ENCODE measurements around the gene LDLRAD4.

Gene LDLRAD4

DNA sequence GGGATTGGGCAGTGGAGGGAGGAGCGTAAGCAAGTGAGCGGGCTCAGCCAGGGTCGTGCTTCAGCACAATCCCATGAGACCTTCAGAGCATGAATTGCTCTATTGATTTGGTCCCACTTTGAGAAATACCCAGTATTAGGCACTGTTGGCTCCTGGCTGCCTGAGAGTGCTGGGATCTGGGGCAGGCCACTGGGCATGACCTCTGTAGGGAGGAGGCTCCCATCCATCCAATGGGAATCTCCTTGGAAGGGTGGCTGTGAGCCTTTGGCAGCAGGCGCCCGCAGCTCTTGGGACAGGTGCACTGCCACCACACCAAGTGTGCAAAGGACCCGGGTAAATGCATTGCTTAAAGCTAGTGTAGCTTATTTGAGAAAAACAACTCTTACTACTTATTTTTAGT is 137.5 kb downstream of the LDLRAD4 start:
- H3K27me3 Mint-ChIP-seq, result no peaks in the 10 kb centered on the region
- no peak for DNase-seq
- CTCF ChIA-PET, result no interaction called here
- peaks cover 18% of the 10 kb centered on the region for H3K4me1 Mint-ChIP-seq
- peaks cover 12% of the 10 kb centered on the region for H3K36me3 Mint-ChIP-seq
- no peak overlapping the region for H3K27ac Mint-ChIP-seq
- H3K9me3 Mint-ChIP-seq, result peaks cover 7% of the 10 kb centered on the region
- H3K4me3 Mint-ChIP-seq, result no peak overlapping the region

DNA sequence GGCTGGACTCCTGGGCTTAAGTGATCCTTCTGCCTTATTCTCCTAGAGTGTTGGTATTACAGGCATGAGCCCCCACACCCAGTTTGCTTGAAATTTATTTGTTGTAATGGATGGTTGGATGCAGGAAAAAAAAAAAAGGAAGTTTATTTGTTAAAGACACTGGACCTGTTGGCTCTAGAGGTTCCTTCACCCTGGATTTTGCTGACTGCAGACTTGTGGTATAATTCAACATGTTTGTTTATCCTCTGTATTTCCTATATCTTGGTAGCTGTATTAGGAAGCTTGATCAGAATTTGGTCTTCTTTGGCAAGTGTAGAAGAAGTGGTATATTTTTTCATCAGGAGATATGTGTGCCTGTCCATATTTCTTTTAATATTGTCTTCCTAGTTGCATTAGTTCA is 138.7 kb downstream of the LDLRAD4 start:
- Mint-ChIP-seq H3K4me1 (peaks cover 16% of the 10 kb centered on the region), H3K36me3 (peaks cover 10% of the 10 kb centered on the region), H3K27me3 (no peaks in the 10 kb centered on the region), H3K4me3 (no peak overlapping the region), H3K27ac (no peak overlapping the region), H3K9me3 (peaks cover under 1% of the 10 kb centered on the region)
- CTCF ChIA-PET, result no interaction called here
- no peak for DNase-seq

DNA sequence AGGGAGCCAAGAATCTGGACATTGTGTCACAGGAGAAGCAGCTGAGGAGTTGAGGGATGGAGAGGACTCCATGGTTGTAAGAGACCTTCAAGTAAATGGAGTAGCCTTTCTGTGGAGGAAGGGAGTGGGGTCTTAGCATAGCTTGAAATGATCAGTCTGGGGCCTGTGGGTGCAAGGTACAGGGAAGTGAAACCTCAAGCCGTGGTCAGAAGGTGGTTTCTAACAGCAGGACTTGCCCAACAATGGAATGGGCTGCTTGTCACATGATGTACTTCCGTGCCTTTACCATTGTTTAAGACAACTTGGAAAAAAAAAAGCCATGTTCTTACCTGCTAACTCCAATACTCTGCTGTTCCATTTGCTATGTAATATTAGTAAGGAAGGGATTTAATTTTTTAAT is 140.7 kb downstream of the LDLRAD4 start:
- H3K9me3 Mint-ChIP-seq, result no peaks in the 10 kb centered on the region
- DNase-seq, result no peak
- H3K4me1 Mint-ChIP-seq, result no peaks in the 10 kb centered on the region
- CTCF ChIA-PET, result no interaction called here
- no peak overlapping the region for H3K27ac Mint-ChIP-seq
- no peak overlapping the region for H3K4me3 Mint-ChIP-seq
- H3K27me3 Mint-ChIP-seq, result no peaks in the 10 kb centered on the region
- H3K36me3 Mint-ChIP-seq, result no peaks in the 10 kb centered on the region

DNA sequence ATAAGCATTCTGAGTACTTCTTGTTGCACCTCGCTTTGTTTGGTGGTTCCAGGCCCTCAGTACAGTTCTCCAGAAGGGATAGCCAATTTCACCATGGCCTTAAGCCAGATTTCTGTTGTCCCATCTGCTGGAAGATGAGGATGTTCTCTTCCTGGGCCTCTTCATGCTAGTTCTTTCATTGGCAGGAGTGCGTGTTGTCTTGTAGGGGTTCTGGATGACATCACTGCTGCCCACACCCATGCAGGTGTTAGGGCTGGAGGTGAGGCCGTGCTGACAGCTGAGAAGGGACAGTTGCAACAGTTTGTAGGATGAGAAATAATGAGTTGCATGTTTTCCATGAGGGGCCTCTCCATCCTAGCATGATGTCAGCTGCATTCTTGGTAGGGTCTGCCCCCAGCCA is 142.9 kb downstream of the LDLRAD4 start:
- DNase-seq, result no peak
- H3K4me3 Mint-ChIP-seq, result no peak overlapping the region
- CTCF ChIA-PET, result no interaction called here
- H3K4me1 Mint-ChIP-seq, result no peaks in the 10 kb centered on the region
- no peaks in the 10 kb centered on the region for H3K9me3 Mint-ChIP-seq
- no peaks in the 10 kb centered on the region for H3K27me3 Mint-ChIP-seq
- H3K36me3 Mint-ChIP-seq, result no peaks in the 10 kb centered on the region
- H3K27ac Mint-ChIP-seq, result no peak overlapping the region

DNA sequence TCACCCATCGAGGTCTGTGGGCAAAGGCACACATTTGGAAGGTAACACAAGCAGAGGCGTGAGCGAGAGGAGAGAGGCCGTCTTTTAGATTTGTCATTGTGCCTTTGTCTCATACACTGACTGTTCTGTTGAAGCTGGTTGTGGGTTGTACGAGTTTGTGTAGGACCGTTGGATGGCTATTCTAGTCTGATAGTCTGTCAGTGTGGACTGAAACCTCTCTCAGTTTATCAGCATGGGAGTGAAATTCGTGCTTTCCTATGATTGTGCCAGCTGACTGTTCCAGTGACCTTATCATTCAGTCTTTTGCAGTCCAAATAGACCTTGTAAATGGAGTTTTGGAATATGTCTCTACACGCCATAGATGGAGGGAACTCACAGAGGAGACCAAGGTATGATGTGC is 143.5 kb downstream of the LDLRAD4 start:
- H3K27ac Mint-ChIP-seq, result no peak overlapping the region
- no peaks in the 10 kb centered on the region for H3K27me3 Mint-ChIP-seq
- no peaks in the 10 kb centered on the region for H3K36me3 Mint-ChIP-seq
- CTCF ChIA-PET, result no interaction called here
- H3K4me3 Mint-ChIP-seq, result no peak overlapping the region
- H3K4me1 Mint-ChIP-seq, result no peaks in the 10 kb centered on the region
- no peaks in the 10 kb centered on the region for H3K9me3 Mint-ChIP-seq
- DNase-seq, result no peak

DNA sequence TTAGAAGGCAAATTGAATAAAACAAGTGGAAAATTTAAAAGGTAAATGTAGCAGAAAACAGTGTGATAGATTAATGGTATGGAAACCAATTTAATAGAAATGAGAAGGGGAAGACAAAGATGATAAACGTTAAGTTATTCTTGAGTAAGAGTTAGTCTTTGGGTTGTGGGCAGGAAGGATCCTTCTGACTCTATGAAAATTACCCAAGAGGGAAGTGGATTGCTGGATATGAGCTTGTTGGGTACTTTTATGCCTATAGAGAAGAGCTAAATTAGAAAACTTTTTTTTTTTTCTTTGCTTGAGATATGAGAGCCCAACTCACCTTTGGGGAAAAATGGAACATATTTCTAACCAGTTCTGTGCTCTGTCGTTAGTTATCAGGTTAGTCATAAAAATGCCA is 144.0 kb downstream of the LDLRAD4 start:
- Mint-ChIP-seq H3K9me3 (no peaks in the 10 kb centered on the region), H3K4me3 (no peak overlapping the region), H3K4me1 (no peaks in the 10 kb centered on the region), H3K36me3 (no peaks in the 10 kb centered on the region), H3K27ac (no peak overlapping the region), H3K27me3 (no peaks in the 10 kb centered on the region)
- CTCF ChIA-PET, result no interaction called here
- DNase-seq, result no peak

DNA sequence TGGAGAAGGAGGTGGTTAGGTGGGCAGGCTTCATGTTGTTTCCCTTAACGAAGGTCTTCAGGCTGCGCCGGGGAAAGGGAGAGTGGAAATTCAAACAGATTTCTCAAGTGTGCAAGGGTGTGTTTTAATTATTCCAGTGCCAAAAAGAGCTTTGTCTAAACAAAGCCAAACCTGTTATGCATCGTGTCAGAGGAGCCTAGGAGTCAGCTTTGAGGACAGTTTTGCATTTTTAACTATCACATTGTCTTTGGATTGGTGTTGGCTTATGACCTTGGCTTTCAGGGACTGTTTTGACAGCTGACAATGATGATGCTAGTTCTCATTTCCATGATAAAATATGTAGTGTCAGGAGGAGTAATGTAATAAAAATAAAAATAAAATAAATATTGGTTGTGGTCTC is 144.8 kb downstream of the LDLRAD4 start:
- Mint-ChIP-seq H3K36me3 (no peaks in the 10 kb centered on the region), H3K4me1 (no peaks in the 10 kb centered on the region), H3K27ac (no peak overlapping the region), H3K9me3 (no peaks in the 10 kb centered on the region), H3K27me3 (no peaks in the 10 kb centered on the region), H3K4me3 (no peak overlapping the region)
- CTCF ChIA-PET, result interaction anchor here (0.9 kb wide), 1 partner anchor 11 kb away, joined by 3 read pairs; no protein-coding TSS in a partner anchor
- no peak for DNase-seq

DNA sequence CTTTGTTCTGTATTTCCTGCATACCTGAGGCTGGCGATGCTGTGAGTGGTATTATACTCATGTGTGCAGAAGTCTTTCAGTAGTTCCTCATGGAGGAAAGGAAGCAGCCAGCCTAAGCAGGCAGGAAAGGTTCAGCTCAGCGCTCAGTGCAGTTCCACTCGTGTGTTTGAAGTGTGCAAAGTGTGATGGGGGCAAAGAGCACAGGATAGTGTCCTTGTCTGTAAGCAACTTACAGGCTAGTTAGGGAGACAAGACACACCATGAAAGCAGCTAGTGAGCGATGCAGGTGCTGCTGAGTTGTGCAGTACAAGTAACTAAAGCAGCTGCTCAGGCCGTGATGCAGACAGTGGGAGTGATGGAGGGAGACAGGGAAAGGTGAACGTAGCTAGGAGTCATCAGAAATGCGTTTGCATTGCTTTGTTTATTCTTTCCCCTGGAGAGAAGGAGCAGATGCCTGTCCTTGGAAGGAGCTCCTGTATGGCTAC is 146.2 kb downstream of the LDLRAD4 start:
- no peak for DNase-seq
- no peak overlapping the region for H3K27ac Mint-ChIP-seq
- H3K9me3 Mint-ChIP-seq, result no peaks in the 10 kb centered on the region
- no peak overlapping the region for H3K4me3 Mint-ChIP-seq
- peaks cover 10% of the 10 kb centered on the region for H3K4me1 Mint-ChIP-seq
- H3K27me3 Mint-ChIP-seq, result no peaks in the 10 kb centered on the region
- CTCF ChIA-PET, result no interaction called here
- no peaks in the 10 kb centered on the region for H3K36me3 Mint-ChIP-seq

DNA sequence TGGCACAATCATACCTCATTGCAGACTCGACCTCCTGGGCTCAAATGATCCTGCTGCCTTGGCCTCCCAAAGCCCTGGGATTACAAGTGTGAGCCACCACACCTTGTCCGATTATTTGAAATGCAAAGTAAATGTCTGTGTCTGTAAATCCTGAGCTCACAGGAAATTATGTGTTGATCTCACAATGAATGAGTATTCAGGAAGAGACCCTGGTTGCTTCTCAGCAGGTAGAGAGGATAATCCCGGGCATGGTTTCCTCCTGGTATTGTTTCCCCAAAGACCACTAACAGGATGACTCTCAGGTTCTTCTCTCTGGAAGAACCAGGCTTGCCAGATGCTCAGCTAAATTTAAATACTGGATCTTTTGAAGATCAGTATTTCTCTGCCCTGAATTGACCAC is 147.6 kb downstream of the LDLRAD4 start:
- Mint-ChIP-seq H3K9me3 (no peaks in the 10 kb centered on the region), H3K4me1 (peaks cover 20% of the 10 kb centered on the region), H3K27ac (no peak overlapping the region), H3K27me3 (no peaks in the 10 kb centered on the region), H3K36me3 (no peaks in the 10 kb centered on the region), H3K4me3 (no peak overlapping the region)
- CTCF ChIA-PET, result interaction anchor here (0.6 kb wide), 2 partner anchors 115 to 684 kb away, joined by 3 read pairs; no protein-coding TSS in a partner anchor
- no peak for DNase-seq

DNA sequence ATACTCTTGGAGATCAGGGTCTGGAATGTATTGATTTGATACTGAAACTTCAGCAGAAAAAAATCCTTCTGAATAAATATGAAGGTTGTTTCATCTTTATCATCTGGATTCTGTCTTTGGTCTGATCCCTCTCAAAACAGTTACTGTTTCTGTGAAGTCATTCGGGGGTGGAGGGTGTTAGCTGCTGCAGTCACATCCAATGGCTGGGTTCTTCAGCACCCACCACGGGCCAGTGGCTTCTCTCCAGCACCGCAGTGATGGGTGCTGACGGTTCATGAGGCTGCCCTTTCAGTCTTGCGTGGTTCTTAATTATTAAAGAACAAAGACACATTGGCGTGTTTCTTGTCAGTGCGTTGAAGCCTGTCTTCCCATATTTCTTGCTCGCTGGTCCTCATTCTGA is 148.0 kb downstream of the LDLRAD4 start:
- Mint-ChIP-seq H3K36me3 (no peaks in the 10 kb centered on the region), H3K4me3 (no peak overlapping the region), H3K27ac (no peak overlapping the region), H3K4me1 (peaks cover 24% of the 10 kb centered on the region), H3K9me3 (no peaks in the 10 kb centered on the region), H3K27me3 (no peaks in the 10 kb centered on the region)
- CTCF ChIA-PET, result interaction anchor here (0.6 kb wide), 2 partner anchors 116 to 684 kb away, joined by 3 read pairs; no protein-coding TSS in a partner anchor
- DNase-seq, result no peak

DNA sequence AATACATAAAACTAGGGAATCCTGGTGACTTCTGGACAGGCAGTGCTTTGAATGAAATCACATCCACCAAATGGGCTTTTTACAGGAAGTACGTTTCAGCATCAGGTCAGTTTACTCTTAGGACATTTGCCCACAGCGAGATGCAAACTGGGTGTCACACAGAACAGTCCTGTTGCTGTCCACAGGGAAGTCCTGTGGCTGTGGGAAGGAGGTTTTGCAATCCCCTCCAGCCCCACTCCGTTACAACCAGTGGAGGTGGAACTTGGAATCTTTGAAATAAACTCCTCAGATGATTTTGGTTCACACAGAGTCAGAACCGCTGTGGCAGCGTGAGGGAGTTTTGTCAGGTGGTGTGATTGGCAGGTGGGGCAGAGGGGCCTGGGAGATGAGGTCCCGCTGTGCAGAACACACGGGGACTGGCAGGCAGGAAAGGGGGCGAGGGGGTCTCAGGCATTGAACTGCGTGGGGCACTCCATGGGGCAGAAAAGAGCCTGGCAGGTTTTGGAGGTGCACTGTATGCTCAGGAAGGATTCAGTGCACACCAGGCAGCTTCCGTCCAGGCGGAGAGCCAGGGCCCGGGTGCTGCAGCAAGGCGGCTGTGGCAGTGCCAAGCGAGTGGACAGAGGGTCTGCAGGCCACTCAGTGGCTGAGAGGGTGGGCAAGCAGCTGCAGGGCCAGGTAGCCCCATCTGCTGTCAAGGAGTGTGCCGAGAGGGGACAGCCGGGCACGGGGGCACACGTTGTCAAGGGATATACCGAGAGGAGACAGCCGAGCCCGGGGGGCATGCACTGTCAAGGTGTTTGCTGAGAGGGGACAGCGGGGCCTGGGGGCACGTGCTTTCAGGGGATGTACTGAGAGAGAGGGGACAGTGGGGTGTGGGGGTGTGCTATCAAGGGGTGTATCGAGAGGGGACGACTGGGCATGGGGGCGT is 148.7 kb downstream of the LDLRAD4 start:
- Mint-ChIP-seq H3K27ac (no peak overlapping the region), H3K4me3 (no peak overlapping the region), H3K4me1 (peaks cover 31% of the 10 kb centered on the region), H3K36me3 (no peaks in the 10 kb centered on the region), H3K27me3 (no peaks in the 10 kb centered on the region), H3K9me3 (no peaks in the 10 kb centered on the region)
- CTCF ChIA-PET, result interaction anchor here (0.6 kb wide), 1 partner anchor 685 kb away, joined by 3 read pairs; no protein-coding TSS in a partner anchor
- no peak for DNase-seq

DNA sequence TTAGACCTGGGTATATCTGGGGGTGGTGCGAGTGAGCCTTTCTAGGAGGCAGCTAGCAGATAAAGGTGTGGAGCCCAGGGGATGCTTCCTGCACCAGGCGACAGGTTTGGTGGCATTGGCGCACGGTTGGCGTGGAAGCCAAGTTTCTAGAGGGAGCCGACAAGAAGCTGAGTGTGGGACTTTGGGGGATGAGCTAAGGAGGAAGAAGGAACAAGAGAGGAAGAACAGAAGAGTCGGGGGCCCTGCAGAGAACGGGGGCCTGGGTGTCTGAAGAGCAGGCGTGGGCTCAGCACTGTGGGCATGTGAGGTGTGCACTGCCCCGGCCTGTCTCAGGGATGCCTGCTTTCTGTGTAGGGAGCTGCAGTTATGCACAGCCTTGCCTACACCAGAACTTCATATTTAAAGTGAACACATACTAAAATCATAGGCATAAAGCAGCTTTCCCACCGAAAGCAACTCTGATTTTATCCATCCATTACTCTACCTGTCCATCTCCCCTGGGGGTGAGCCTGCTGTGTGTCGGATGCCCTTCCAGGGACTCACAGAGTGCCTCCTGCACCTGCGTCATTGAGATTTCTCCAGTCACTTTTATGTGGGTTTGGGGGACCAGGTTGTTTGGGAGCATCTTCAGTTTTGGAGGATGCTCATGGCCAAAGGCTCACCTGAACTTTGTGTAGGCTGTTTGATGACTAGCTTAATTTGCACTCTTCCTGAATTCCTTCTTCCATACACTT is 149.7 kb downstream of the LDLRAD4 start:
- no peak overlapping the region for H3K4me3 Mint-ChIP-seq
- H3K4me1 Mint-ChIP-seq, result peaks cover 40% of the 10 kb centered on the region
- H3K9me3 Mint-ChIP-seq, result no peaks in the 10 kb centered on the region
- no peak overlapping the region for H3K27ac Mint-ChIP-seq
- no peaks in the 10 kb centered on the region for H3K27me3 Mint-ChIP-seq
- no peaks in the 10 kb centered on the region for H3K36me3 Mint-ChIP-seq
- CTCF ChIA-PET, result no interaction called here
- DNase-seq, result no peak

DNA sequence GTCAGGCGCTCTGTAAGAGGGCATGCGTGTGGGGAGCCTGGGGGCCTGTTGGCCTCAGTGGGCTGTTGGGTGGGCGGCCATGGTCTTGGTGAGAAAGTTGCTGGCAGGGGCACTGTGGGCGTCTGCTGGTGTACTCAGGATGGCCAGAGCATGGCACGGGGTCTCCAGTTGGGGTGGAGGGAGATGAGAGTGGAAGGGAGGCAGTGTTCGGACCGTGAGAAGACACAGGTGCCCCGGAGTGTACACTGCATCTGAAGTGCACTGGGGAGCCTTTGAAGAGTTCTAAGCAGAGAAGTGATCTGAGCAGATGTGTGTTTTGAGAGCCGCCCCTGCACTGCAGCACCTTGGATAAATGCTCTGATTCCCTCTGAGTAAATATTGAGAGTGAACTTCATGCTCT is 150.8 kb downstream of the LDLRAD4 start:
- DNase-seq, result no peak
- H3K4me3 Mint-ChIP-seq, result no peak overlapping the region
- H3K36me3 Mint-ChIP-seq, result no peaks in the 10 kb centered on the region
- H3K27me3 Mint-ChIP-seq, result no peaks in the 10 kb centered on the region
- CTCF ChIA-PET, result no interaction called here
- no peak overlapping the region for H3K27ac Mint-ChIP-seq
- H3K4me1 Mint-ChIP-seq, result peaks cover 47% of the 10 kb centered on the region
- H3K9me3 Mint-ChIP-seq, result no peaks in the 10 kb centered on the region

DNA sequence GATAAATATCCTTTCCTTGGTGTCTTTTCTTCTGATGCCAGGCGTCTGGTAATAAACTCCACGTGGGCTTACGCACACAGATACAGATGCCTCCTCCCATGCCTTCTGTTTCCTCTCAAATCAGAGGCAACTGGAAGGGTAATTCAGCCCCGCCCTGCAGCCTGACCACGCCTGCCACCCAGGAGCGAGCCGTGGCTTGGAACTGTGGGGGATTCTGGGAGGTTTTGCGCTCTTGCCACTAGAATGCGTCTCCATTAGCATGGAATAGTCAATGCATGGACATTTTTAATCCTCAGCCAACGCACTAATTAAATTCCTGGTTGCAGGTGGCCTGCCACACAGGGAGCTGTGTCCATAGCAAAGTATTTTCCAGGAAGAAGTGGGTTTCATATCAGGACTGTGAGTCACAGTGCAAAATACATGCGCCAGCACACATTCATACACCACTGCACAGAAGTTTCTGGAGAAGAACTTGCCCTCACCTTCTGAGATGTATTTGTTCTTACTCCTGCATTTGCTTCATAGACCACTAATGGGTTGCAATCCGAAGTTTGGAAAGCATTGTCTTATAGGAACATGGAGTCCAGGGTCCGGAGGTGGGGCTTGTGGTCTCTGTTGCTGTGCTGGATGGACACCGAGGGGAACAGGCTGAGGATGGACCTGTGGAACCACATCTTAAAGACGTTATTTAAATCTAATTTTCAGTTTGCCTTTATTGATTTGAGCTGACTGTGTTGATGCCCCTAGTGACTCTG is 151.4 kb downstream of the LDLRAD4 start:
- Mint-ChIP-seq H3K36me3 (no peaks in the 10 kb centered on the region), H3K4me3 (no peak overlapping the region), H3K9me3 (no peaks in the 10 kb centered on the region), H3K27me3 (no peaks in the 10 kb centered on the region), H3K4me1 (peaks cover 50% of the 10 kb centered on the region), H3K27ac (no peak overlapping the region)
- no peak for DNase-seq
- CTCF ChIA-PET, result no interaction called here

Data from activated naive CD4-positive, alpha-beta T cell treated with anti-CD3 and anti-CD28 coated beads, Interleukin-2, amount 10 ng/mL, durations not matched to agents 7 days and 5 days (primary cell).